Measurements from ENCODE around the gene SCRN1.

Gene SCRN1

GRCh38 chr7:29896685-29897411 is 92.8 kb downstream of the SCRN1 start:
- H3K9me2 ChIP-seq (replicated peaks; ENCODE audit: insufficient read depth, low read length), result no peaks in the 10 kb centered on the region
- H3K27me3 ChIP-seq (replicated peaks; ENCODE audit: insufficient read depth, low read length), result no peaks in the 10 kb centered on the region
- H3K79me2 ChIP-seq (ENCODE audit: low read length), result no peaks in the 10 kb centered on the region
- no peak overlapping the region for H3K4me3 ChIP-seq (ENCODE audit: low read length)
- no peaks in the 10 kb centered on the region for H3F3A ChIP-seq (ENCODE audit: insufficient read depth, low read length)
- TF ChIP-seq EZH2phosphoT487 (IDR thresholded peaks at IDR 0.05; ENCODE audit: low read length), result no peak
- TF ChIP-seq, protein P1, sequence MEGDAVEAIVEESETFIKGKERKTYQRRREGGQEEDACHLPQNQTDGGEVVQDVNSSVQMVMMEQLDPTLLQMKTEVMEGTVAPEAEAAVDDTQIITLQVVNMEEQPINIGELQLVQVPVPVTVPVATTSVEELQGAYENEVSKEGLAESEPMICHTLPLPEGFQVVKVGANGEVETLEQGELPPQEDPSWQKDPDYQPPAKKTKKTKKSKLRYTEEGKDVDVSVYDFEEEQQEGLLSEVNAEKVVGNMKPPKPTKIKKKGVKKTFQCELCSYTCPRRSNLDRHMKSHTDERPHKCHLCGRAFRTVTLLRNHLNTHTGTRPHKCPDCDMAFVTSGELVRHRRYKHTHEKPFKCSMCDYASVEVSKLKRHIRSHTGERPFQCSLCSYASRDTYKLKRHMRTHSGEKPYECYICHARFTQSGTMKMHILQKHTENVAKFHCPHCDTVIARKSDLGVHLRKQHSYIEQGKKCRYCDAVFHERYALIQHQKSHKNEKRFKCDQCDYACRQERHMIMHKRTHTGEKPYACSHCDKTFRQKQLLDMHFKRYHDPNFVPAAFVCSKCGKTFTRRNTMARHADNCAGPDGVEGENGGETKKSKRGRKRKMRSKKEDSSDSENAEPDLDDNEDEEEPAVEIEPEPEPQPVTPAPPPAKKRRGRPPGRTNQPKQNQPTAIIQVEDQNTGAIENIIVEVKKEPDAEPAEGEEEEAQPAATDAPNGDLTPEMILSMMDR (IDR thresholded peaks at IDR 0.05; ENCODE audit: low read length), result no peak
- TF ChIP-seq EZH2 (optimal IDR thresholded peaks at IDR 0.05; ENCODE audit: low read depth, low read length), result no peak
- no peaks in the 10 kb centered on the region for H4K20me1 ChIP-seq (ENCODE audit: insufficient read depth, low read length)
- no peaks in the 10 kb centered on the region for H3K9me3 ChIP-seq (replicated peaks; ENCODE audit: insufficient read depth, low read length)
- no peaks in the 10 kb centered on the region for H3K4me1 ChIP-seq (ENCODE audit: low read length)
- no peak overlapping the region for H3K9ac ChIP-seq (ENCODE audit: low read length)
- no peak for DNase-seq
- H2AFZ ChIP-seq (ENCODE audit: low read length), result no peak overlapping the region
- no peak overlapping the region for H3K4me2 ChIP-seq (ENCODE audit: low read depth, low read length)
- no peaks in the 10 kb centered on the region for H3K36me3 ChIP-seq (replicated peaks; ENCODE audit: insufficient read depth, low read length)
- no peak overlapping the region for H3K27ac ChIP-seq (ENCODE audit: low read length)

DNA sequence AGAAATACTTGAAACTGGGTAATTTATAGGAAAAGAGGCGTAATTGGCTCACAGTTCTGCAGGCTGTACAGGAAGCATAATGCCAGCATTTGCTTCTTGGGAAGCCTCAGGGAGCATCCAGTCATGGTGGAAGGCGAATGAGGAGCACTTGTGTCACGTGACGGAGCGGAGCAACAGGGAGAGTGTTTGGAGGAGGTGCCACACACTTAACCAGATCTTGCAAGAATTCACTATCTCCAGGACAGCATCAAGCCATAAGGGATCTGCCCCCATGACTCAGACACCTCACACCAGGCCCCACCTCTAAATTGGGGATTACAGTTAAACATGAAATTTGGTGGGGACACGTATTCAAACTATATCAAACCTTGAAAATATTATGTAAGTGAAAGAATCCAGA is 94.0 kb downstream of the SCRN1 start:
- Histone ChIP-seq H3K27ac (ENCODE audit: low read length) (no peak overlapping the region), H3F3A (ENCODE audit: insufficient read depth, low read length) (no peaks in the 10 kb centered on the region), H2AFZ (ENCODE audit: low read length) (no peak overlapping the region), H3K9me3 (replicated peaks; ENCODE audit: insufficient read depth, low read length) (no peaks in the 10 kb centered on the region), H4K20me1 (ENCODE audit: insufficient read depth, low read length) (no peaks in the 10 kb centered on the region), H3K4me2 (ENCODE audit: low read depth, low read length) (no peak overlapping the region), H3K9me2 (replicated peaks; ENCODE audit: insufficient read depth, low read length) (no peaks in the 10 kb centered on the region), H3K36me3 (replicated peaks; ENCODE audit: insufficient read depth, low read length) (no peaks in the 10 kb centered on the region), H3K4me3 (ENCODE audit: low read length) (no peak overlapping the region), H3K27me3 (replicated peaks; ENCODE audit: insufficient read depth, low read length) (no peaks in the 10 kb centered on the region), H3K9ac (ENCODE audit: low read length) (no peak overlapping the region), H3K4me1 (ENCODE audit: low read length) (no peaks in the 10 kb centered on the region), H3K79me2 (ENCODE audit: low read length) (no peaks in the 10 kb centered on the region)
- TF ChIP-seq EZH2phosphoT487 (IDR thresholded peaks at IDR 0.05; ENCODE audit: low read length) (no peak), EZH2 (optimal IDR thresholded peaks at IDR 0.05; ENCODE audit: low read depth, low read length) (no peak)
- TF ChIP-seq, protein P1 (IDR thresholded peaks at IDR 0.05; ENCODE audit: low read length), result no peak
- DNase-seq, result no peak

DNA sequence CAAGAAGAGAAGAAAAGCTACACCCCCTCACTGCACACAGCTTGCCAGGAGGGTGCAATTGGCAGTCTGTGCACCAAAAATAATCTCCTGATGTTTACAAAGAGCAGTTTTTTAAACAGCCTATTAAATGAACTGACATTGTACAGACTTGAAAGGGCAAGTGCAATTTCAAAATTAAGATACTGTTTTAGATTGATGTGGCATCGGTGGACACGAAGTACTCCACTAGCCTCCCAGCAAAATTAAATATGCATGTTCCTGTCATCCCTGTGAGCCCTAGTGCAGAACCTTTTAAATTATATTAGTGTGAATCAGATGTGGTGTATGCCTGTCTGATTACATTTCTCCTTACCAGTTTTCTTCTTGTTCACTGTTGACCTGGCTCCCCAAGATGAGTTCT is 95.3 kb downstream of the SCRN1 start:
- no peak overlapping the region for H2AFZ ChIP-seq (ENCODE audit: low read length)
- no peak overlapping the region for H3K9ac ChIP-seq (ENCODE audit: low read length)
- no peaks in the 10 kb centered on the region for H4K20me1 ChIP-seq (ENCODE audit: insufficient read depth, low read length)
- no peak overlapping the region for H3K4me3 ChIP-seq (ENCODE audit: low read length)
- H3K36me3 ChIP-seq (replicated peaks; ENCODE audit: insufficient read depth, low read length), result no peaks in the 10 kb centered on the region
- H3F3A ChIP-seq (ENCODE audit: insufficient read depth, low read length), result no peaks in the 10 kb centered on the region
- H3K27me3 ChIP-seq (replicated peaks; ENCODE audit: insufficient read depth, low read length), result no peaks in the 10 kb centered on the region
- H3K9me2 ChIP-seq (replicated peaks; ENCODE audit: insufficient read depth, low read length), result no peaks in the 10 kb centered on the region
- no peak for DNase-seq
- no peaks in the 10 kb centered on the region for H3K79me2 ChIP-seq (ENCODE audit: low read length)
- H3K27ac ChIP-seq (ENCODE audit: low read length), result no peak overlapping the region
- TF ChIP-seq, protein P1 (IDR thresholded peaks at IDR 0.05; ENCODE audit: low read length), result no peak
- no peak for TF ChIP-seq EZH2phosphoT487 (IDR thresholded peaks at IDR 0.05; ENCODE audit: low read length)
- no peak overlapping the region for H3K4me2 ChIP-seq (ENCODE audit: low read depth, low read length)
- H3K9me3 ChIP-seq (replicated peaks; ENCODE audit: insufficient read depth, low read length), result no peaks in the 10 kb centered on the region
- H3K4me1 ChIP-seq (ENCODE audit: low read length), result no peaks in the 10 kb centered on the region
